Stromal cell of bone marrow (primary cell): ENCODE data around the gene FANCD2.
A peak's percentile ranks its signal among the peaks of the same experiment; 100 is the strongest.
"Not testable (repeated sequence)": the region's sequence is repeated elsewhere in the genome, so short reads cannot be mapped to it uniquely, and the experiment has no call there.

Experiments
- DNase-seq: peaks from one replicate; pipeline ENCODE4 v3.0.0-alpha.2; 2012; ENCODE audit warnings: low read depth

Gene FANCD2

GRCh38 chr3:10015461-10015904, 10.8 kb upstream of the FANCD2 start:
- DNase-seq = peak; percentile 91

GRCh38 chr3:10017636-10018292, 8.5 kb upstream of the FANCD2 start:
- DNase-seq = peak; percentile 71

- not testable (repeated sequence) for DNase-seq
Observed at GRCh38 chr3:10018806-10019205, 7.4 kb upstream of the FANCD2 start.

GRCh38 chr3:10019326-10019725, 6.9 kb upstream of the FANCD2 start:
- DNase-seq = no peak

- no peak for DNase-seq
Observed at GRCh38 chr3:10021856-10022775, 4.1 kb upstream of the FANCD2 start.

- peak; percentile 56 for DNase-seq
Observed at GRCh38 chr3:10023587-10024310, 2.5 kb upstream of the FANCD2 start.

- no peak for DNase-seq
Observed at GRCh38 chr3:10025205-10026083, 793 bp upstream of the FANCD2 start.

- DNase-seq = no peak
Observed at GRCh38 chr3:10041034-10041433, 14.8 kb downstream of the FANCD2 start.

- DNase-seq = no peak
Observed at GRCh38 chr3:10047876-10048275, 21.6 kb downstream of the FANCD2 start.

- not testable (repeated sequence) for DNase-seq
Observed at GRCh38 chr3:10053054-10053453, 26.8 kb downstream of the FANCD2 start.

- DNase-seq = no peak
Observed at GRCh38 chr3:10055097-10055496, 28.9 kb downstream of the FANCD2 start.

- not testable (repeated sequence) for DNase-seq
Observed at GRCh38 chr3:10070077-10070476, 43.8 kb downstream of the FANCD2 start.

GRCh38 chr3:10074666-10075065, 48.4 kb downstream of the FANCD2 start:
- no peak for DNase-seq

GRCh38 chr3:10081871-10082270, 55.6 kb downstream of the FANCD2 start:
- no peak for DNase-seq

GRCh38 chr3:10085738-10086137, 59.5 kb downstream of the FANCD2 start:
- no peak for DNase-seq

GRCh38 chr3:10088256-10088655, 62.0 kb downstream of the FANCD2 start:
- DNase-seq = no peak

- DNase-seq = no peak
Observed at GRCh38 chr3:10090179-10090578, 63.9 kb downstream of the FANCD2 start.

GRCh38 chr3:10090774-10091173, 64.5 kb downstream of the FANCD2 start:
- DNase-seq = not testable (repeated sequence)

GRCh38 chr3:10091387-10091786, 65.2 kb downstream of the FANCD2 start:
- DNase-seq = not testable (repeated sequence)

- no peak for DNase-seq
Observed at GRCh38 chr3:10093678-10094077, 67.4 kb downstream of the FANCD2 start.

GRCh38 chr3:10099041-10099440, 72.8 kb downstream of the FANCD2 start:
- DNase-seq = no peak
